ENCODE measurements around the gene PRR16.

The PRR16 gene

GRCh38 chr5:120516805-120517204, 52.7 kb downstream of the PRR16 start:
- H3K9ac ChIP-seq (ENCODE audit: low read length): no peak overlapping the region
- no peak overlapping the region for H3K4me3 ChIP-seq (ENCODE audit: insufficient read depth, low read length, poor library complexity, severe bottlenecking)
- H3K27ac ChIP-seq (ENCODE audit: low read depth, low read length): no peak overlapping the region
- no peaks in the 10 kb centered on the region for H3K9me3 ChIP-seq (ENCODE audit: insufficient read depth, low read length)
- no peaks in the 10 kb centered on the region for H4K20me1 ChIP-seq (ENCODE audit: low read depth, low read length)
- H2AFZ ChIP-seq (ENCODE audit: low read depth, low read length, severe bottlenecking): no peak overlapping the region
- H3K27me3 ChIP-seq (ENCODE audit: low read length): no peaks in the 10 kb centered on the region
- TF ChIP-seq EZH2phosphoT487 (conservative IDR thresholded peaks at IDR 0.05; ENCODE audit: low read length): no peak
- no peak for TF ChIP-seq CTCF (IDR thresholded peaks at IDR 0.05; ENCODE audit: insufficient read depth, low read length, poor library complexity, severe bottlenecking)
- H3F3A ChIP-seq (ENCODE audit: insufficient read depth): no peaks in the 10 kb centered on the region
- H3K79me2 ChIP-seq (ENCODE audit: insufficient read depth, low read length): no peaks in the 10 kb centered on the region
- no peaks in the 10 kb centered on the region for H3K9me2 ChIP-seq (replicated peaks; ENCODE audit: insufficient read depth, low read length)
- no peak overlapping the region for H3K4me2 ChIP-seq (ENCODE audit: low read depth, low read length, poor library complexity, severe bottlenecking)
- H3K36me3 ChIP-seq (ENCODE audit: low read length): no peaks in the 10 kb centered on the region

- Histone ChIP-seq H3K4me2 (ENCODE audit: low read depth, low read length, poor library complexity, severe bottlenecking) (no peak overlapping the region), H3K79me2 (ENCODE audit: insufficient read depth, low read length) (no peaks in the 10 kb centered on the region), H3K36me3 (ENCODE audit: low read length) (no peaks in the 10 kb centered on the region), H3K27me3 (ENCODE audit: low read length) (no peaks in the 10 kb centered on the region), H3K9ac (ENCODE audit: low read length) (no peak overlapping the region), H3K27ac (ENCODE audit: low read depth, low read length) (no peak overlapping the region), H2AFZ (ENCODE audit: low read depth, low read length, severe bottlenecking) (no peak overlapping the region), H3K9me3 (ENCODE audit: insufficient read depth, low read length) (no peaks in the 10 kb centered on the region), H3K9me2 (replicated peaks; ENCODE audit: insufficient read depth, low read length) (no peaks in the 10 kb centered on the region), H4K20me1 (ENCODE audit: low read depth, low read length) (no peaks in the 10 kb centered on the region), H3F3A (ENCODE audit: insufficient read depth) (no peaks in the 10 kb centered on the region), H3K4me3 (ENCODE audit: insufficient read depth, low read length, poor library complexity, severe bottlenecking) (no peak overlapping the region)
- TF ChIP-seq CTCF (IDR thresholded peaks at IDR 0.05; ENCODE audit: insufficient read depth, low read length, poor library complexity, severe bottlenecking): no peak
- TF ChIP-seq EZH2phosphoT487 (conservative IDR thresholded peaks at IDR 0.05; ENCODE audit: low read length): no peak
These were observed 53.6 kb downstream of the PRR16 start for GRCh38 chr5:120517607-120518252.

GRCh38 chr5:120518581-120518980, 54.5 kb downstream of the PRR16 start:
- Histone ChIP-seq H3K27ac (ENCODE audit: low read depth, low read length) (no peak overlapping the region), H3K4me3 (ENCODE audit: insufficient read depth, low read length, poor library complexity, severe bottlenecking) (no peak overlapping the region), H3F3A (ENCODE audit: insufficient read depth) (no peaks in the 10 kb centered on the region), H3K9ac (ENCODE audit: low read length) (no peak overlapping the region), H3K9me2 (replicated peaks; ENCODE audit: insufficient read depth, low read length) (no peaks in the 10 kb centered on the region), H3K79me2 (ENCODE audit: insufficient read depth, low read length) (no peaks in the 10 kb centered on the region), H3K4me2 (ENCODE audit: low read depth, low read length, poor library complexity, severe bottlenecking) (no peak overlapping the region), H3K36me3 (ENCODE audit: low read length) (no peaks in the 10 kb centered on the region), H3K27me3 (ENCODE audit: low read length) (no peaks in the 10 kb centered on the region), H2AFZ (ENCODE audit: low read depth, low read length, severe bottlenecking) (no peak overlapping the region), H4K20me1 (ENCODE audit: low read depth, low read length) (no peaks in the 10 kb centered on the region), H3K9me3 (ENCODE audit: insufficient read depth, low read length) (no peaks in the 10 kb centered on the region)
- TF ChIP-seq CTCF (IDR thresholded peaks at IDR 0.05; ENCODE audit: insufficient read depth, low read length, poor library complexity, severe bottlenecking) (no peak), EZH2phosphoT487 (conservative IDR thresholded peaks at IDR 0.05; ENCODE audit: low read length) (no peak)
